Activated naive CD4-positive, alpha-beta T cell treated with anti-CD3 and anti-CD28 coated beads, Interleukin-2, amount 10 ng/mL, durations not matched to agents 7 days and 5 days (primary cell): ENCODE results near the gene ARL15.

Experiments
- CTCF ChIA-PET: fragments of 350-600 bp; sonication (Branson Sonifier 250); formaldehyde crosslinking; loops from one replicate; lab custom pipeline; 2021; ENCODE audit warnings: antibody characterized with exemption; lab: Charles Lee
- DNase-seq: peaks from one replicate; pipeline ENCODE4 v3.0.0-alpha.2; 2020
- H3K27ac Mint-ChIP-seq: one replicate; pipeline ENCODE4 v1.8.0; 2021; ENCODE audit warnings: mild to moderate bottlenecking, moderate library complexity, mixed read lengths
- H3K27me3 Mint-ChIP-seq: one replicate; pipeline ENCODE4 v1.8.0; 2021; ENCODE audit warnings: mild to moderate bottlenecking, mixed read lengths
- H3K36me3 Mint-ChIP-seq: one replicate; pipeline ENCODE4 v1.8.0; 2021; ENCODE audit warnings: mixed read lengths
- H3K4me1 Mint-ChIP-seq: one replicate; pipeline ENCODE4 v1.8.0; 2021; ENCODE audit warnings: mixed read lengths
- H3K4me3 Mint-ChIP-seq: one replicate; pipeline ENCODE4 v1.8.0; 2021; ENCODE audit warnings: mild to moderate bottlenecking, moderate library complexity, mixed read lengths
- H3K9me3 Mint-ChIP-seq: one replicate; pipeline ENCODE4 v1.8.0; 2021; ENCODE audit warnings: mixed read lengths

The ARL15 gene

GRCh38 chr5:53932351-53932750 is 378.0 kb downstream of the ARL15 start:
- Mint-ChIP-seq H3K4me3 (no peak overlapping the region), H3K9me3 (no peaks in the 10 kb centered on the region), H3K36me3 (no peaks in the 10 kb centered on the region), H3K27ac (no peak overlapping the region), H3K4me1 (no peaks in the 10 kb centered on the region), H3K27me3 (no peaks in the 10 kb centered on the region)
- CTCF ChIA-PET, result no interaction called here
- DNase-seq, result no peak

- Mint-ChIP-seq H3K27ac (no peak overlapping the region), H3K4me1 (no peaks in the 10 kb centered on the region), H3K36me3 (no peaks in the 10 kb centered on the region), H3K27me3 (no peaks in the 10 kb centered on the region), H3K4me3 (no peak overlapping the region), H3K9me3 (no peaks in the 10 kb centered on the region)
- DNase-seq, result no peak
- CTCF ChIA-PET, result no interaction called here
Observed at GRCh38 chr5:53930457-53930856, 379.9 kb downstream of the ARL15 start.

- H3K9me3 Mint-ChIP-seq, result no peaks in the 10 kb centered on the region
- CTCF ChIA-PET, result no interaction called here
- no peaks in the 10 kb centered on the region for H3K27me3 Mint-ChIP-seq
- H3K36me3 Mint-ChIP-seq, result no peaks in the 10 kb centered on the region
- DNase-seq, result no peak
- H3K4me1 Mint-ChIP-seq, result no peaks in the 10 kb centered on the region
- no peak overlapping the region for H3K27ac Mint-ChIP-seq
- no peak overlapping the region for H3K4me3 Mint-ChIP-seq
Observed at GRCh38 chr5:53929570-53929969, 380.8 kb downstream of the ARL15 start.

- Mint-ChIP-seq H3K27me3 (no peaks in the 10 kb centered on the region), H3K4me1 (no peaks in the 10 kb centered on the region), H3K27ac (no peak overlapping the region), H3K36me3 (no peaks in the 10 kb centered on the region), H3K9me3 (no peaks in the 10 kb centered on the region), H3K4me3 (no peak overlapping the region)
- CTCF ChIA-PET, result no interaction called here
- DNase-seq, result no peak
Observed at GRCh38 chr5:53929152-53929551, 381.2 kb downstream of the ARL15 start.

- no peaks in the 10 kb centered on the region for H3K36me3 Mint-ChIP-seq
- H3K27me3 Mint-ChIP-seq, result no peaks in the 10 kb centered on the region
- H3K4me1 Mint-ChIP-seq, result no peaks in the 10 kb centered on the region
- no peak overlapping the region for H3K4me3 Mint-ChIP-seq
- DNase-seq, result no peak
- CTCF ChIA-PET, result no interaction called here
- no peaks in the 10 kb centered on the region for H3K9me3 Mint-ChIP-seq
- no peak overlapping the region for H3K27ac Mint-ChIP-seq
Observed at GRCh38 chr5:53928641-53929040, 381.7 kb downstream of the ARL15 start.

GRCh38 chr5:53927668-53928247 is 382.6 kb downstream of the ARL15 start:
- H3K4me3 Mint-ChIP-seq, result no peak overlapping the region
- H3K9me3 Mint-ChIP-seq, result no peaks in the 10 kb centered on the region
- no peaks in the 10 kb centered on the region for H3K36me3 Mint-ChIP-seq
- no peaks in the 10 kb centered on the region for H3K4me1 Mint-ChIP-seq
- no peak overlapping the region for H3K27ac Mint-ChIP-seq
- no peaks in the 10 kb centered on the region for H3K27me3 Mint-ChIP-seq
- no peak for DNase-seq
- CTCF ChIA-PET, result no interaction called here

- DNase-seq, result no peak
- H3K4me3 Mint-ChIP-seq, result no peak overlapping the region
- CTCF ChIA-PET, result no interaction called here
- H3K36me3 Mint-ChIP-seq, result no peaks in the 10 kb centered on the region
- H3K4me1 Mint-ChIP-seq, result no peaks in the 10 kb centered on the region
- H3K27ac Mint-ChIP-seq, result no peak overlapping the region
- H3K9me3 Mint-ChIP-seq, result no peaks in the 10 kb centered on the region
- no peaks in the 10 kb centered on the region for H3K27me3 Mint-ChIP-seq
Observed at GRCh38 chr5:53926026-53926425, 384.3 kb downstream of the ARL15 start.

GRCh38 chr5:53924392-53924791 is 386.0 kb downstream of the ARL15 start:
- Mint-ChIP-seq H3K36me3 (no peaks in the 10 kb centered on the region), H3K27ac (no peak overlapping the region), H3K4me3 (no peak overlapping the region), H3K4me1 (no peaks in the 10 kb centered on the region), H3K27me3 (no peaks in the 10 kb centered on the region), H3K9me3 (no peaks in the 10 kb centered on the region)
- no peak for DNase-seq
- CTCF ChIA-PET, result no interaction called here

- H3K27me3 Mint-ChIP-seq, result no peaks in the 10 kb centered on the region
- no peaks in the 10 kb centered on the region for H3K36me3 Mint-ChIP-seq
- no peak for DNase-seq
- no peak overlapping the region for H3K27ac Mint-ChIP-seq
- CTCF ChIA-PET, result no interaction called here
- H3K4me1 Mint-ChIP-seq, result no peaks in the 10 kb centered on the region
- no peaks in the 10 kb centered on the region for H3K9me3 Mint-ChIP-seq
- no peak overlapping the region for H3K4me3 Mint-ChIP-seq
Observed at GRCh38 chr5:53923961-53924360, 386.4 kb downstream of the ARL15 start.

- Mint-ChIP-seq H3K27ac (no peak overlapping the region), H3K9me3 (no peaks in the 10 kb centered on the region), H3K4me3 (no peak overlapping the region), H3K4me1 (no peaks in the 10 kb centered on the region), H3K27me3 (no peaks in the 10 kb centered on the region), H3K36me3 (no peaks in the 10 kb centered on the region)
- DNase-seq, result no peak
- CTCF ChIA-PET, result no interaction called here
Observed at GRCh38 chr5:53922508-53923498, 387.6 kb downstream of the ARL15 start.

GRCh38 chr5:53917826-53918225 is 392.5 kb downstream of the ARL15 start:
- CTCF ChIA-PET, result no interaction called here
- DNase-seq, result no peak
- Mint-ChIP-seq H3K9me3 (no peaks in the 10 kb centered on the region), H3K4me1 (no peaks in the 10 kb centered on the region), H3K4me3 (no peak overlapping the region), H3K27me3 (no peaks in the 10 kb centered on the region), H3K27ac (no peak overlapping the region), H3K36me3 (no peaks in the 10 kb centered on the region)

- DNase-seq, result no peak
- CTCF ChIA-PET, result no interaction called here
Observed at GRCh38 chr5:53917095-53917494, 393.3 kb downstream of the ARL15 start.

GRCh38 chr5:53915120-53915519 is 395.3 kb downstream of the ARL15 start:
- no peaks in the 10 kb centered on the region for H3K27me3 Mint-ChIP-seq
- H3K27ac Mint-ChIP-seq, result no peak overlapping the region
- H3K36me3 Mint-ChIP-seq, result no peaks in the 10 kb centered on the region
- H3K4me1 Mint-ChIP-seq, result no peaks in the 10 kb centered on the region
- no peaks in the 10 kb centered on the region for H3K9me3 Mint-ChIP-seq
- CTCF ChIA-PET, result no interaction called here
- no peak overlapping the region for H3K4me3 Mint-ChIP-seq
- no peak for DNase-seq

More at GRCh38 chr5:53917095-53917494, 393.3 kb downstream of the ARL15 start:
- no peak overlapping the region for H3K4me3 Mint-ChIP-seq
- no peaks in the 10 kb centered on the region for H3K4me1 Mint-ChIP-seq
- no peaks in the 10 kb centered on the region for H3K36me3 Mint-ChIP-seq
- no peak overlapping the region for H3K27ac Mint-ChIP-seq
- no peaks in the 10 kb centered on the region for H3K27me3 Mint-ChIP-seq
- H3K9me3 Mint-ChIP-seq, result no peaks in the 10 kb centered on the region

- H3K4me1 Mint-ChIP-seq, result no peaks in the 10 kb centered on the region
- no peaks in the 10 kb centered on the region for H3K36me3 Mint-ChIP-seq
- DNase-seq, result no peak
- CTCF ChIA-PET, result no interaction called here
- no peaks in the 10 kb centered on the region for H3K9me3 Mint-ChIP-seq
- no peak overlapping the region for H3K4me3 Mint-ChIP-seq
- no peaks in the 10 kb centered on the region for H3K27me3 Mint-ChIP-seq
- H3K27ac Mint-ChIP-seq, result no peak overlapping the region
Observed at GRCh38 chr5:53913941-53914340, 396.4 kb downstream of the ARL15 start.

GRCh38 chr5:53908757-53909156 is 401.6 kb downstream of the ARL15 start:
- Mint-ChIP-seq H3K4me1 (no peaks in the 10 kb centered on the region), H3K9me3 (no peaks in the 10 kb centered on the region), H3K27me3 (no peaks in the 10 kb centered on the region), H3K27ac (no peak overlapping the region), H3K36me3 (no peaks in the 10 kb centered on the region), H3K4me3 (no peak overlapping the region)
- DNase-seq, result no peak
- CTCF ChIA-PET, result no interaction called here
